HG02938 (cell line): Measurements from ENCODE around the gene TEX261.
"Not testable (repeated sequence)": the region's sequence is repeated elsewhere in the genome, so short reads cannot be mapped to it uniquely, and the experiment has no call there.

Experiments
- ATAC-seq: cut with Tn5 transposase; IDR thresholded peaks from one replicate; pipeline ENCODE4 v1.9.1; 2021; ENCODE audit warnings: mild to moderate bottlenecking, moderate library complexity; ENCODE audit not compliant: unreplicated experiment

TEX261 gene

GRCh38 chr2:70994699-70995425, at the start of gene TEX261:
TSS of gene TEX261 (minus strand) at chr2:70994873. CDS start at chr2:70994757, 116 bp downstream.
- ATAC-seq: peak; percentile 91

GRCh38 chr2:71043531-71044407, 49.1 kb upstream of the TEX261 start:
- ATAC-seq: no peak

GRCh38 chr2:71042287-71042686, 47.6 kb upstream of the TEX261 start:
- no peak for ATAC-seq

- not testable (repeated sequence) for ATAC-seq
Observed at GRCh38 chr2:71036296-71036695, 41.6 kb upstream of the TEX261 start.

- ATAC-seq: not testable (repeated sequence)
Observed at GRCh38 chr2:71023553-71024243, 29.0 kb upstream of the TEX261 start.

GRCh38 chr2:71021394-71021793, 26.7 kb upstream of the TEX261 start:
- not testable (repeated sequence) for ATAC-seq

GRCh38 chr2:71019989-71020388, 25.3 kb upstream of the TEX261 start:
- ATAC-seq: not testable (repeated sequence)

GRCh38 chr2:71018625-71019024, 24.0 kb upstream of the TEX261 start:
- ATAC-seq: no peak

- not testable (repeated sequence) for ATAC-seq
Observed at GRCh38 chr2:71011786-71012185, 17.1 kb upstream of the TEX261 start.

GRCh38 chr2:71008342-71008741, 13.7 kb upstream of the TEX261 start:
- no peak for ATAC-seq

- no peak for ATAC-seq
Observed at GRCh38 chr2:71006955-71007799, 12.5 kb upstream of the TEX261 start.

- no peak for ATAC-seq
Observed at GRCh38 chr2:71006323-71006722, 11.7 kb upstream of the TEX261 start.

GRCh38 chr2:71005271-71006202, 10.9 kb upstream of the TEX261 start:
- no peak for ATAC-seq

GRCh38 chr2:71004857-71005256, 10.2 kb upstream of the TEX261 start:
- ATAC-seq: no peak

GRCh38 chr2:71003966-71004755, 9.5 kb upstream of the TEX261 start:
- no peak for ATAC-seq

GRCh38 chr2:71003396-71003795, 8.7 kb upstream of the TEX261 start:
- no peak for ATAC-seq

GRCh38 chr2:71001981-71002570, 7.4 kb upstream of the TEX261 start:
- ATAC-seq: no peak

GRCh38 chr2:71001592-71001927, 6.9 kb upstream of the TEX261 start:
- ATAC-seq: no peak
